H54 (cell line): ENCODE results near the gene MATN1.

Source experiments
- DNase-seq: peaks from one replicate; pipeline ENCODE4 v3.0.0; 2011; ENCODE audit warnings: low spot score, mixed read lengths; ENCODE audit not compliant: insufficient read length
- FAIRE-seq: peaks from 3 replicates; lab custom pipeline; 2011; peaks lifted over from hg19 to GRCh38; lab: Jason Lieb, UNC
- POLR2A ChIP-seq: IDR thresholded peaks from 2 replicates; pipeline ENCODE4 v1.6.1; 2011; ENCODE audit warnings: low read depth, mild to moderate bottlenecking, low read length

Gene MATN1

DNA sequence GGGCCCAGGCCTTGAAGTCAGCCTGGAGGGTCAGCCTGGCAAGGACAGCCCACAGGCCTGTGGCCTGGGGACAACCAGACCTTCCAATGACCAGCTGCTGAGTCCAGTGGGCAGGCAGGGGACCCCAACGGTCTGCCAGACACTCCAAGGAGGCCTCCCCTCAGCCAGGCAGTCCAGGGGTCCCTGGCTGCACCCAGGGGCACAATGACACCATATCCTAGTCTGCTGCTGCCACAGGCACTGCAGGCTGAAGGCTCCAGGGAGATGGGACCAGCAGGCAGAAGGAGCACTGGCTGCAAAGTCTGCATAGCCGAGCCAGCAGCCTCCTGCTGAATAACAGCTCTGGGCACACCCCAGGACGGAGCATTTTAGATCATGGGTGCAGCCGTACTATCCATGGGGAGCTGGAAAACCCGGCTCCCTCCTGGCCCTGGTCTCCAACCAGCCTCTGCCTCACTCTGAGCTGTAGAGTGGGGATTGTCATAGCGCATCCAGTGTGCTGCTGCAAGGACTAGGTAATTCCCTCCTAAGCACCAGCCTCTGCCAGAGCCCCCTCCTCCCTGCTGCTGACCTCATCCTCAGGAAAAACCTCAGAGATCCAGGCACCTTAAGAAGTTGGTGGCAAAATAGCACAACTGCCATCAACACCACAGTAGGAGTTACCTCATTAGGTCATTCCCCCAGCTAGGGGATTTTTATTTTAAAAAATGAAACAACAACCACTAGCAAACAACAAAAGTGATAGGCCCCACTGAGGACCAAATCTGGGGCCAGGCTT is 39.0 kb upstream of the MATN1 start:
- DNase-seq (no peak), FAIRE-seq (no peak)
- no peak for TF ChIP-seq POLR2A

DNA sequence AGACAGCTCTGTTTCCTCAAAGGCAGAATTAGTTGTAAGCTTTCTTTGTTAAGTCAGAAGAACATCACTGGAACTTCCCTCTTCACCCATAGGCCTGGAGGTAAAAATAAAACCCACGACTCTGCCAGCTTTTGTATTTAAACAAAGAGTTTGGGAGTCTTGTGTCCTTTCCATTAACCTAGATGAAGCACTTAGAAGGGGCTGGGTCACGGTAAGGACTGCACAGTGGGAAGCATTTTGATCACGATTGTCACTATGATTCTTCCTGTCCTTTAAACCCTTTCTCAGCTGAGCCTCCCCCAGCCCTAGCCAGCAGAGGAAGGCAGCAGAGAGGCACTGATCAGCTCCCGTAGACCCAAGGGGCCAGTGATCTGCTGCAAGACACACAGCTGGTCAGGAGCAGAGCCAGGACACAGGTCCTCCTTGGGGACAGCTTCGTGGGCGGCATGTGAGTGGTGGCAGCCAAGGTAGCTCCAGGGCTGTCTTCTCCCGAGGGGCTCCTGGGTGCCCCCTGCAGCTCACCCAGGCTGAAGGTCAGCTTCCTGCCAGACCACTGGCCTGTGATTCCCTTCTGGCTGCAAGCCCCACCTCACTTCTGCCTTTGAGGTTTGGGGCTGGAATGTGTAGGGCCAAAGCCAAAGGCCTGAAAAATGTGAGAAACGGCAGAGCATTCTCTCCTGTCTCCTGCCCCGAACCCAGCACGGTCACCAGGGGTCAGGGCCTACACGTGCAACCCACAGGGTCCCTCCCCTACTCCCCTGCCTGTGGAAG is 38.2 kb upstream of the MATN1 start:
- FAIRE-seq: no peak
- DNase-seq: no peak
- TF ChIP-seq POLR2A: no peak

DNA sequence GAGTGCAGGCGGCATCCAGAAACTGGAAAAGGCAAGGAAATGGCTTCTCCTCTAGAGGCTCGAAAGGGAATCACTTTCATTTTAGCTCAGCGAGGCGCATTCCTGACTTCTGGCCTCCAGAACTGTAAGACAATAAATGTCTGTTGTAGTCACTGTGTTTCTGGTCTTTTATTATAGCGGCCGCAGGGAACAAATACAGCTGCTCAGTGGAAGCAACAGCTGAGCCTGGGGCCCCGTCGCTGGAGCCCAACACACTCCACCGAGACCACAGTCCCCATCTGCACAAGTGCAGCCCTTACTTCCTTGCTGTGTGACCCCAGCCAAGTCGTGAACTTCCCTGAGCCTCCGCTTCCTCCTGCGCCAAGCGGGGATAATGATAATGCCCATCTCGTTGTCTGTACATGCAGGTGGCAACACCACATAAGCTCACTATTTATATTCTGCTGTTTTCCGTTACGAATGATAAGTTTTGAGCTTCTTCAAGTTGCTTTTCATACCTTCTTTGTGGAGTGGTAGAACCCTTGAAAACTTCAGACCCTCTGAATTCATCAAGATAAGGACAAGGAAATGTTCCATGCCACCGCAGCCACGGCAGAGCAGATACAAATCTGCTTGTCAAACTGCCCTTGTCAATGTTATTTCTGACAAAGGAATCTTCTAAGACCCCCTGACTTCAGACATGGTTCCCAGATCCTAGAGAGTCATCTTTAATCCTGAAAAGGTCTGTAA is 37.4 kb upstream of the MATN1 start:
- DNase-seq (no peak), FAIRE-seq (no peak)
- no peak for TF ChIP-seq POLR2A

DNA sequence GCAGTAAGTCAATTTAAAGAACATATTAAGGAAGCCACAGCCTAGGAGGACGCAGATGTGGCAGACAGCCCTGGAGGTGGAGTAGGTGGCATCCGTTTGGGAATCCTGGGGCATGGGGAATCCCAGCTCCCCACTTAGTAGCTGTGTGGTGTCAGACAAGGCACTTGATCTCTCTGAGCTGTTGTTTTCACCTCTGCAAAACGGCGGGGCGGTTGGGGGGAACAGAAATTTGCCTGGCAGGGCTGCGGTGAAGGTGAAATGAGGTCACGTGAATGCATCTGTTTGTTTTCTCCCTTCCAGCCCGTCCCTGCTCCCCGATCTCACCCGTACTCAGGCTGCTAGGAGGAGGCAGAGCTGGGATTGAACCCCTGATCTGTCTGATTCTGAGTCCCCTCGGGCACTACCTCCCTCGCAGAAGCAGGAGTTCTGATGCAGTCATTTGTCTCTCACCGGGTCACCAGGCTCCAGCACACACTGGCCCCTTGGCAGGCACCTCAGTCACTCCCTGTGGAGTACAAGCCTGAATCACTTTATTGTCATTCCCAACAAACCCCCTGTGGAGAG is 36.4 kb upstream of the MATN1 start:
- FAIRE-seq: no peak
- TF ChIP-seq POLR2A: no peak
- peak; percentile 49 for DNase-seq

DNA sequence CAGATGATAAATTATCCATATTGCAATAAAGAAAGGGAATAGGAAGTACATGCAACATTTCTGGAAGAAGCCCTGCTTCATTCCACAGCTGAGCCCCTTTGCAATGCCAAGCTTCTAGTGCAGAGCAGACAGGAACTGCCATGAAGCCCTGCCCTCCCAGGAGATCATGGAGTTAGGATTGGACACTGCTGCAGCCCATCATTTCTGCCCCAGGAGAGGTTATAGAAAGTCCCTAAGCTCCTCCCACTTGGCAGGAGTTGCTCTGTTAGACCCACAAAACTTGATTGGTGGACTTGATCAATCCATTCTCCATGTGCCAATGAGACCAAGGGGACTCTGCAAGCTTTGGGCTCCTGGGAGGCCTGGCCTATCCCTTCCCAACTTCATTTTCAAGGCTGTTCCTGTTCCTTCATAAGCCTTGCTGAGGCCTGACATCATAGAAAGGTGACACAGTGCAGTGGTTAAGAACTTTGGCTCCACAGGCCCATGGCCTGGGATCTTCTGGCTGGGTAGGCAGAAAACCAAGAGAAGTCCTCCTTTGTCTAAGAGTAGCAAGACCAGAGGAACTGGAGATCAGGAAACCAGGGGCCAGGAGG is 35.5 kb upstream of the MATN1 start:
- no peak for TF ChIP-seq POLR2A
- FAIRE-seq: no peak
- DNase-seq: peak; percentile 33

DNA sequence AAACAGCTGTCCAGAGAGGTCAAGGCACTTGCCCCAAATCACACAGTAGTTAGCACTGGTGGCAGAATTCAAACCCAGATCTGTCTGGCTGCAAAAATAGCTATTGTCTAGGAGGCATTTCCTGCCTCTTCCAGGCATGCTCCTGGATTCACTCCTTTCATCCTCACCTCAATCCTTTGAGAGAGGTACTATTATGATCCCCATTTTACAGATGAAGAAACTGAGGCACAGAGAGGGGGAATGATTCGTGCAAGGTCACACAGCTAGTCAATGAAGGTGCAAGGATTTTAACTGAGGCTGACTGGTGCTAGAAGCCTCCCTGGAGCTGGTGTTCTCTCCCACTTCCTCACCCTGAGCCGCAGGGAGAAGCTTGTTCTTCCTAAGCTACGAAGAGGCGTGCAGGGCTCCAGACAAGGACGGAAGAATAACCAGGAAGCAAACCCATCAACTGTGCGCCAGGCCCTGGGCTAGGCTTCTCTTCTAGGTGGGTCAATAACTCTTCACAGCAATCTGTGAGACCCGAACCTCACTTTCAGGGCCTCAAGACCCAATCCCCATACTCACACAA is 34.8 kb upstream of the MATN1 start:
- TF ChIP-seq POLR2A: no peak
- no peak for FAIRE-seq
- DNase-seq: no peak

DNA sequence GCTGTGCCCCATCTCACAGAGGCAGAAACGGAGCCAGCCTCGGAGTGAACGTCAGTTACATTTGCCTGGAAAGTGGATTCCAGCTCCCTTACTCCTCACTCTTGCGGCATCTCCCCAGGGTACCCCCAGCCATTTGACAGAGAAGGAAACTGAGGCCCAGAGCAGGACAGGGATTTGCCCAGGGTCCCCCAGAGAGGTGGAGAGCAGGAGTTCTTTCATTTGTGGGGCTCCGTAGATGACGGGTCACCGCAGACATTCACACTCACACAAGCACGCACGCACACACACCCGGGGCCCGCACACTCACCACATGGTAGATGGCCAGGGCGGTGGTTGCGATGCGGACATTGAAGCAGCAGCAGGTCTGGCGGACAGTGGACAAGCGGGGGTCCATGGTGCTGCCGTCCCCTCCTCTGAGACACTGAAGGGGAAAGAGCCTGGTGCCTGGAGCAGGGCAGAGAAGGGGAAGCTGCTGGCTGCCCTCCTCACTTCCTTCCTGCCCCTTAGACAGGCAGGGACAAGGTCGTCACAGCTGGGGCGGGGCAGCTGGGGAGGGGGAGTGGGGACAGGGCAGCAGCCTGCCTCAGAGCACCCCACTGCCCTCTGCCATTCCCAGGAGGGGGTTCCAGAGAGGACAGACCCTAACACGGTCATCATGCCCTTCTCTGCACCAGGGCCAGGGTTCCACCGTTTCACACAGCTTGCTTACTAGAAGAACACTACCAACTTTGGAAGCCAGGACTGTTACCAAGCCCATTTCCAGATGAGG is 34.2 kb upstream of the MATN1 start, which contains the start of gene LAPTM5:
Gene LAPTM5 (minus strand): TSS at position 423 of the 769 bp plus-strand sequence. CDS start 29 bp downstream, at position 394.
- DNase-seq (no peak), FAIRE-seq (no peak)
- TF ChIP-seq POLR2A: no peak

DNA sequence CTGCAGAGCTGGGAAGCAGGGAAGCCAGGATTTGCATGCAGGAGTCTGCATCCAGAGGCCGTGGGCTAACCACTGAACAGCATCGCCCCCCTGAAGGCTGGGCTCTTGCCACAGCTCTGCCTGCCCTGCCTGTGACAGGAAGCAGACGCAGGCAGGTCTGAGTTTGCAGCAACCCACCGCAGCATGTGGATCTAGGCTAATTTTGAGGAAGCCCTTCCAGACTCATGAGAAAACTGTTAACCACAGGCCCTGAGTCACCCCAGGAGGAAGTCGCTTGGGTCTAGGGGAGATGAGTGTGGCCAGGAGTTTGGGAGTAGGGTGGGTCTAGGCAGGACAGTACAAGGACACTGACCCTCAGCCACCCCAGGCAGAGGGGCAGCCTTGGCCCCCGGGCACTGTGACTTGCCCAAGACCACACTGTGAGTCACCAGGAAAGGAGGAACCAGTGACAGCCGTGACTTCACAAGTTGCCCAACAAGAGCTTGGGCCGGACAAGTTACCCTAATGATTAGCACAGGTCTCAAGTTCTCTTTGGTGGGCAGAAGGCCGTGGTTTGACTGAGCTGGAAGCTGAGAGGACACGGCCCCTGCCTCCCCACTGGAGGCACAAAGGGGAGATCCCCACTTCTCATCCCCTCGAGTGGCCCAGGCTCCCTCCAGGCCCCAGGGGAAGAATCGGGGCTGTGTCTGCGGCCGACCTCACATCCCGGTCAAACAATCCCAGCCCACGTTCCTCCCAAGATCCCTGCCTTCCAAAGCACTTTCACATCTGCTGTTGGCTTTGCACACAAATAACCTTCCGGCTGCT is 33.4 kb upstream of the MATN1 start:
- peak; percentile 92 for DNase-seq
- FAIRE-seq: peak; percentile 33
- TF ChIP-seq POLR2A: no peak

DNA sequence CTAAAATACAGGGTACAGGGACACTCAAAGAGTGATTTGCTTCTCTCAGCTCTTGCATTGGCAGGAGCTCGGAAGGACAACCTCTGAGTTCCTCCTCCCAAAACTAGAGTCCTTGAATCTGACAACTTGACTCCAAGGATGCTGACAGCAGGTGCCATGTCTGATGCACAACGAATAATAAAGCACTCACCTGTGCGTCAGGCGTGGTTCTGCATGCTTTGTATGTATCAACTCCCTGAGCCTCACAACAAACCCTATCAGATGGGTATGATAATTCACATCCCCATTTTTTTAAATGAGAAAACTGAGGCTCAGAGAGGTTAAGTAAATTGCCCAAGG is 32.8 kb upstream of the MATN1 start:
- no peak for FAIRE-seq
- no peak for DNase-seq
- TF ChIP-seq POLR2A: no peak

DNA sequence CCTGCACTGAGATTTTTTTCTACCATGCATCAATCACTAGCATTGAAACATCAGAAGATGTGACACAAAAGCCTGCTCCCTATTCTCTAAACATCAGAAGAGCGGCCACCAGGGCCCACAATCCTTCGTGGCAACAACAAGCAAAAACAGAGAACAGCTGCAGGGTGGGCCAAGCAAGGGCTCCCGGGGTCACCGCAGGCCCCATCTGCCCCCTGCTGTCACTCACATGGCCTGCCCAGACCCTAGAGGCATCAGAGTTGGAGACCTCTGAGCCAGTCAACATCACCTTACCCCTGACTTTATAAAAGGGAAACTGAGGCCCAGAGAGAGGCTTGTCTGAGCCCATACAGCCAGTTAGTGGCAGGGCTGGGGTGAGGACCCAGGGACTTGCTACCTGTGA is 32.4 kb upstream of the MATN1 start:
- FAIRE-seq (no peak), DNase-seq (no peak)
- no peak for TF ChIP-seq POLR2A

DNA sequence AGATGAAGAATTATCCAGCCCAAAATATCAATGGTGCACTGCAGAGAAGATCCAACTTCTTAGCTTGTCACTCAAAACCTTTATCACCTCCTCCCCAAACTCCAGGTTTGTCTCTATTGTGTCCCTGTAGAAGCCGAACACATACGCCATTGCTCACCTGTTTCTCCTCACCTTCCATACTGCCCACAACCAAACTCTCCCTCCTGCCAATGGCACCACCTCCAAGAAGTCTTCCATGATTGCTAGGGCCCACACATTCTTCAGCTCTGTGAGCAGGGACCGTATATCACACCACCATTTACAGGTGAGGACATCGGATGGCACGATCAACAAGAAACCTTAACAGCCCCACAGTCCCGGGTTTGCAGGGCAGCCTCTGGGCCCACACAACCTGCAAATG is 31.9 kb upstream of the MATN1 start:
- no peak for DNase-seq
- no peak for FAIRE-seq
- TF ChIP-seq POLR2A: no peak
